ENCODE results near the gene SHISA7.

SHISA7 gene

GRCh38 chr19:55434356-55434919 is 8.7 kb downstream of the SHISA7 start:
- DNase-seq (ENCODE audit: insufficient read length, low spot score) (no peak), FAIRE-seq (no peak)
- TF ChIP-seq CTCF (IDR thresholded peaks at IDR 0.05; ENCODE audit: insufficient read depth, missing control alignments) = no peak

DNA sequence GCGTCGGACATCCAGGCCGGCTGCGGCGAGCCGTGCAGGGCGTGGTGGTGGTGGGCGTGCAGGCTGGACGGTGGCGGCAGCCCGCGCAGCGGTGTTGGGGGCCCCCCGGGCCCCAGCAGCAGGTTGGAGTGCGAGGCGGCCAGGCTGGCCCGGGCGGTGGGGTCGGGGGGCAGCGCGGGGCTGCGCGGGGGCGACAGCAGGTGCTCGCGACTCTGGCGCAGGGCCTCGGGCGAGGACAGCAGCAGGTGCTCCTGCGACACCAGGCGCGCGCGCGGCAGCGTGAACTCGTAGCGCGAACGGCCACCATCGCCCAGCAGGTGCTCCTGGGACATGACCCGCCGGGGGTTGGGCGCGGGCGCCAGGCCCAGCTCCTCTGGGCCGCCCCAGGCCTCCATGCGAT is 9.8 kb downstream of the SHISA7 start:
- FAIRE-seq (no peak), DNase-seq (ENCODE audit: insufficient read length, low spot score) (no peak)
- no peak for TF ChIP-seq CTCF (IDR thresholded peaks at IDR 0.05; ENCODE audit: insufficient read depth, missing control alignments)

DNA sequence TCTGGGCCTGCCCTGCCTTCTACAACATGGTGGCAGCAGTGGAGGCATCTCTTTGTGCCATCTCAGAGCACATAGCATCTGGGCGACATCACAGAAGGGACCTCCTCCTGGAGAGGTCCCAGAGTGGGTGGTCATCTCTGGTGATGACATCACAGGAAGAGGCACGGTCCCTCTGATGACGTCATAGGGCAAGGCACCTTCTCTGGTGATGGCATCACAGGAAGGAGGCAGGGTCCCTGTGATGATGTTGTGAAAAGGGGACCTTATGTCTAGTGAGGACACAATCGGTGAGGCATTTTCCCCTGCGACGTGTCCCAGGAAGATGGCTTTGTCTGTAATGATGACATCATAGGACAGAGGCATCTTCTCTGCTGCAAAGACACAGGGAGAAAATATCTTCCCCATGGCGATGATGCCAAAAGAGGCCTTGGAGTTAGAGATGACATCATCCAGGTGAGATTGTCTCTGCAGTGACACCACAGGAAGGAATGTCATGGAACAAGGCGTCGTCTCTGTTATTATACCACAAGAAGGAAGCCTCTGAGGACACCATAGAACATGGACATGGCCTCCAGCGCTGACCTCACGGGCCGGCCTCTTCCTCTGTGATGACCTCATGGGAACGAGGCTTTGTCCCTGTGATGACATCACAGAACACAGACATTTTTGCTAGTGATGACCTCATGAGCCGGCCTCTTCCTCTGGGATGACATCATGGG is 10.7 kb downstream of the SHISA7 start:
- FAIRE-seq (no peak), DNase-seq (ENCODE audit: insufficient read length, low spot score) (no peak)
- no peak for TF ChIP-seq CTCF (IDR thresholded peaks at IDR 0.05; ENCODE audit: insufficient read depth, missing control alignments)

- no peak for TF ChIP-seq CTCF (IDR thresholded peaks at IDR 0.05; ENCODE audit: insufficient read depth, missing control alignments)
- DNase-seq (ENCODE audit: insufficient read length, low spot score) (no peak), FAIRE-seq (no peak)
Observed at GRCh38 chr19:55431183-55431582, 11.9 kb downstream of the SHISA7 start.

- no peak for FAIRE-seq
Observed at GRCh38 chr19:55426042-55426441, 17.1 kb downstream of the SHISA7 start.

GRCh38 chr19:55424518-55424917 is 18.6 kb downstream of the SHISA7 start:
- no peak for TF ChIP-seq CTCF (IDR thresholded peaks at IDR 0.05; ENCODE audit: insufficient read depth, missing control alignments)

More at GRCh38 chr19:55426042-55426441, 17.1 kb downstream of the SHISA7 start:
- DNase-seq (ENCODE audit: insufficient read length, low spot score) = no peak
- TF ChIP-seq CTCF (IDR thresholded peaks at IDR 0.05; ENCODE audit: insufficient read depth, missing control alignments) = no peak

More at GRCh38 chr19:55424518-55424917, 18.6 kb downstream of the SHISA7 start:
- DNase-seq (ENCODE audit: insufficient read length, low spot score) = no peak
- no peak for FAIRE-seq

Data from D721Med (cell line).